Thyroid gland (tissue), 4 donors: ENCODE data around the gene BRD2. TPM values are rescaled to one million over a fixed set of nuclear protein-coding genes. Genes with fewer than 3 reads are reported as not detected.

ENCODE experiments used
- DNase-seq, 2 donors: peaks; one replicate each; pipeline ENCODE4 v3.0.0-alpha.2; 2019
- H3K27ac ChIP-seq, 3 donors: fragments of 200-600 bp; sonication (generic); 1 replicate in 2 of 3; 2 replicates in 1 of 3; pipeline ENCODE4 v1.5.1; 2016 to 2019; ENCODE audit warnings: mild to moderate bottlenecking in 1 of 3, moderate library complexity in 1 of 3
- H3K27me3 ChIP-seq: fragments of 200-600 bp; sonication (generic); one replicate; pipeline ENCODE4 v1.5.1; 2019
- H3K36me3 ChIP-seq, 2 donors: fragments of 200-600 bp; sonication (generic); one replicate each; pipeline ENCODE4 v1.5.1; 2016 to 2019
- H3K4me1 ChIP-seq, 2 donors: fragments of 200-600 bp; sonication (generic); one replicate each; pipeline ENCODE4 v1.5.1; 2017 to 2019
- H3K4me3 ChIP-seq, 3 donors: fragments of 200-600 bp; sonication (generic); replicated peaks in 1 of 3; 1 replicate in 2 of 3; 2 replicates in 1 of 3; pipeline ENCODE4 v1.5.1; 2016; ENCODE audit warnings: mild to moderate bottlenecking in 1 of 3
- H3K9me3 ChIP-seq: fragments of 200-600 bp; sonication (generic); one replicate; pipeline ENCODE4 v1.5.1; 2017
- POLR2A ChIP-seq, 2 donors: fragments of 450-650 bp; IDR thresholded peaks; one replicate each; pipeline ENCODE4 v1.6.1; 2017; ENCODE audit warnings: antibody characterized with exemption in 2 of 2, mild to moderate bottlenecking in 2 of 2, moderate library complexity in 1 of 2
- WGBS, 2 donors: methylation state at CpG; one replicate each; pipeline ENCODE4 v1.1.5; 2017; 5-methylcytosine and 5-hydroxymethylcytosine counted together
- intact Hi-C: fragments of 100-400 bp; cut with DNase I; formaldehyde crosslinking; loops from one replicate; pipeline ENCODE4 v1.15.1; 2023
- total RNA-seq, 4 donors: library from RNA; depleted of rRNA; stranded (reverse); fragments of >200 nt; gene quantifications; one replicate each; pipeline ENCODE4 v1.2.3, GENCODE V29; 2016
- TF ChIP-seq, protein P1 (sequence below), 6 experiments: fragments of 200-600 bp in 3 of 6; fragments of 450-650 bp in 3 of 6; sonication (generic) in 3 of 6; IDR thresholded peaks; one replicate each; pipeline ENCODE4 v1.5.1; 2016 to 2019; ENCODE audit warnings: antibody characterized with exemption in 6 of 6, mild to moderate bottlenecking in 2 of 6, inconsistent platforms in 1 of 6, moderate library complexity in 1 of 6

BRD2 gene
- total RNA-seq, 4 donors from 2014 or later, result 206 to 282 (median 238) TPM

DNA sequence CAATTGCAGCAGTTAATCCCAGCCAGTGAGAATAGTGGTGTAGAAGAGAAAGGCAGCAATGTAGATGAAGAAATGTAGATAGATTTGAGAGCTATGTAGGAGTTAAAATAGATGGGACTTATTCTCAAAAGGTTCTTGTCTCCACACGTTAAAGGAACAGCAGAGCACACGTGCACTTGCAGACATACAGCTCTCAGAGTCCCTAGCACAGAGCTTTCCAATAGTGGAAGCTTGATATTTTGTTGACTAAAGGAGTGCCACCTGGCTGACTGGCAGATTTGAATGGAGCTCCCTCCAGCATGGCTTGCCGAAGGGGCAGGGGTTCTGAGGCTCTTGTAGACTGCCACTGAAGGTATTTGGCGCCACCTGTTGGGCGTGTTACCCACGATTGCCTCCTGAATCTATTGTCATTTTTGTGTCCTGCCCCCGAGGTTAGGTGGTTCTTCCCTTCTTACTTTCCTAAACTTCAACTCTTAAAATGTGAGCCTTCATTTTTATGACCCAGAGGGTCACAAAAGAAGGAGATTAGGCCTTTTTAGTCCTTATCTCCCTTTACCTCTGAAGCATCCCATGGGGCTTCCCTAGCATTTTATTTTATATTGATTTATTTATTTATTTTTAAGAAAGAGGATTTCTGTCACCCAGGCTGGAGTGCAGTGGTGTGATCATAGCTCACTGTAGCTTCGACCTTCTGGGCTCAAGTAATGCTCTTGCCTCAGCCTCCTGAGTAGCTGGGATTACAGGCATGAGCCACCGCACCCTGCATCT, 16.4 kb downstream of the BRD2 start:
- Histone ChIP-seq H3K27ac (no peak overlapping the region), H3K27me3 (no peaks in the 10 kb centered on the region), H3K9me3 (no peaks in the 10 kb centered on the region), H3K4me1 (peaks cover 0 to 6% of the 10 kb centered on the region in 2 donors), H3K4me3 (no peak overlapping the region), H3K36me3 (peaks cover 23 to 24% of the 10 kb centered on the region in 2 donors)
- WGBS, 2 donors, result 12 to 13% methylated on average over 9 of the region's 9 CpGs
- peak; percentile 96 to 97 for DNase-seq
- TF ChIP-seq, protein P1, sequence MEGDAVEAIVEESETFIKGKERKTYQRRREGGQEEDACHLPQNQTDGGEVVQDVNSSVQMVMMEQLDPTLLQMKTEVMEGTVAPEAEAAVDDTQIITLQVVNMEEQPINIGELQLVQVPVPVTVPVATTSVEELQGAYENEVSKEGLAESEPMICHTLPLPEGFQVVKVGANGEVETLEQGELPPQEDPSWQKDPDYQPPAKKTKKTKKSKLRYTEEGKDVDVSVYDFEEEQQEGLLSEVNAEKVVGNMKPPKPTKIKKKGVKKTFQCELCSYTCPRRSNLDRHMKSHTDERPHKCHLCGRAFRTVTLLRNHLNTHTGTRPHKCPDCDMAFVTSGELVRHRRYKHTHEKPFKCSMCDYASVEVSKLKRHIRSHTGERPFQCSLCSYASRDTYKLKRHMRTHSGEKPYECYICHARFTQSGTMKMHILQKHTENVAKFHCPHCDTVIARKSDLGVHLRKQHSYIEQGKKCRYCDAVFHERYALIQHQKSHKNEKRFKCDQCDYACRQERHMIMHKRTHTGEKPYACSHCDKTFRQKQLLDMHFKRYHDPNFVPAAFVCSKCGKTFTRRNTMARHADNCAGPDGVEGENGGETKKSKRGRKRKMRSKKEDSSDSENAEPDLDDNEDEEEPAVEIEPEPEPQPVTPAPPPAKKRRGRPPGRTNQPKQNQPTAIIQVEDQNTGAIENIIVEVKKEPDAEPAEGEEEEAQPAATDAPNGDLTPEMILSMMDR (IDR thresholded peaks at IDR 0.05), result peak; percentile 76 to 92 (median 89)
- TF ChIP-seq POLR2A (IDR thresholded peaks at IDR 0.05), result no peak
- intact Hi-C loops, result loop anchor here (5.0 kb wide), 2 partner anchors 53 to 98 kb away; no protein-coding TSS in a partner anchor

- Histone ChIP-seq H3K27ac (no peak overlapping the region), H3K4me1 (peaks cover 0 to 3% of the 10 kb centered on the region in 2 donors), H3K27me3 (no peaks in the 10 kb centered on the region), H3K9me3 (no peaks in the 10 kb centered on the region), H3K36me3 (no peaks in the 10 kb centered on the region), H3K4me3 (no peak overlapping the region)
- DNase-seq, result no peak
- 87 to 88% methylated on average over 1 of the region's 1 CpG for WGBS, 2 donors
- TF ChIP-seq POLR2A (IDR thresholded peaks at IDR 0.05), result no peak
- TF ChIP-seq, protein P1 (IDR thresholded peaks at IDR 0.05), result no peak
- intact Hi-C loops, result loop anchor here (5.0 kb wide), 1 partner anchor 102 kb away; no protein-coding TSS in a partner anchor
These were observed 21.0 kb downstream of the BRD2 start for GRCh38 chr6:32989368-32989767.

- H3K4me1 ChIP-seq, result no peaks in the 10 kb centered on the region
- DNase-seq, result no peak
- WGBS, 2 donors, result 79 to 80% methylated on average over 4 of the region's 4 CpGs
- no peaks in the 10 kb centered on the region for H3K9me3 ChIP-seq
- intact Hi-C loops, result no loop called here
- no peaks in the 10 kb centered on the region for H3K27me3 ChIP-seq
- no peak overlapping the region for H3K4me3 ChIP-seq
- H3K27ac ChIP-seq, result no peak overlapping the region
- TF ChIP-seq POLR2A (IDR thresholded peaks at IDR 0.05), result no peak
- TF ChIP-seq, protein P1 (IDR thresholded peaks at IDR 0.05), result no peak
- H3K36me3 ChIP-seq, result no peaks in the 10 kb centered on the region
These were observed 23.6 kb downstream of the BRD2 start for GRCh38 chr6:32991972-32992371.

GRCh38 chr6:32993363-32993973, 25.1 kb downstream of the BRD2 start:
- WGBS, 2 donors, result 87 to 91% methylated on average over 9 of the region's 9 CpGs
- Histone ChIP-seq H3K36me3 (no peaks in the 10 kb centered on the region), H3K27me3 (no peaks in the 10 kb centered on the region), H3K4me1 (no peaks in the 10 kb centered on the region), H3K9me3 (no peaks in the 10 kb centered on the region), H3K4me3 (no peak overlapping the region), H3K27ac (no peak overlapping the region)
- TF ChIP-seq, protein P1 (IDR thresholded peaks at IDR 0.05), result no peak
- TF ChIP-seq POLR2A (IDR thresholded peaks at IDR 0.05), result no peak
- DNase-seq, result no peak
- intact Hi-C loops, result no loop called here

GRCh38 chr6:32995448-32995847, 27.1 kb downstream of the BRD2 start:
- intact Hi-C loops, result no loop called here
- DNase-seq, result no peak
- H3K36me3 ChIP-seq, result no peaks in the 10 kb centered on the region
- H3K9me3 ChIP-seq, result no peaks in the 10 kb centered on the region
- H3K4me3 ChIP-seq, result no peak overlapping the region
- TF ChIP-seq POLR2A (IDR thresholded peaks at IDR 0.05), result no peak
- TF ChIP-seq, protein P1 (IDR thresholded peaks at IDR 0.05), result no peak
- H3K27me3 ChIP-seq, result no peaks in the 10 kb centered on the region
- no peaks in the 10 kb centered on the region for H3K4me1 ChIP-seq
- 42 to 46% methylated on average over 2 of the region's 2 CpGs for WGBS, 2 donors
- H3K27ac ChIP-seq, result no peak overlapping the region
